Right lobe of liver (tissue), 6 donors: ENCODE measurements around the gene MON1A. TPM values are rescaled to one million over a fixed set of nuclear protein-coding genes. Genes with fewer than 3 reads are reported as not detected.

Experiments
- ATAC-seq, 4 donors: fragments of 200-7000 bp; cut with Tn5 transposase; one replicate each; pipeline ENCODE4 v1.9.1; 2020; ENCODE audit warnings: mild to moderate bottlenecking in 4 of 4, moderate library complexity in 4 of 4
- DNase-seq, 3 donors: peaks; one replicate each; pipeline ENCODE4 v3.0.0-alpha.2; 2020
- H3K27ac ChIP-seq, 3 donors: fragments of 200-600 bp; one replicate each; pipeline ENCODE4 v1.8.0; 2022
- H3K27me3 ChIP-seq, 2 donors: fragments of 200-600 bp; one replicate each; pipeline ENCODE4 v1.8.0; 2022
- H3K36me3 ChIP-seq, 4 donors: fragments of 200-600 bp; sonication (generic) in 1 of 4; one replicate each; pipeline versions ENCODE4 v1.5.1 to v1.8.0; 2017 to 2022; ENCODE audit warnings: control low read depth in 1 of 4
- H3K4me1 ChIP-seq, 4 donors: fragments of 200-600 bp; sonication (generic) in 1 of 4; one replicate each; pipeline versions ENCODE4 v1.5.1 to v1.8.0; 2017 to 2022; ENCODE audit warnings: control low read depth in 1 of 4
- H3K4me3 ChIP-seq, 3 donors: fragments of 200-600 bp; one replicate each; pipeline ENCODE4 v1.8.0; 2022
- H3K9me3 ChIP-seq, 4 donors: fragments of 200-600 bp; sonication (generic) in 1 of 4; one replicate each; pipeline versions ENCODE4 v1.5.1 to v1.8.0; 2017 to 2022; ENCODE audit warnings: control low read depth in 1 of 4
- POLR2A ChIP-seq: fragments of 450-650 bp; IDR thresholded peaks from one replicate; pipeline ENCODE4 v1.6.1; 2017; ENCODE audit warnings: antibody characterized with exemption, mild to moderate bottlenecking
- WGBS: methylation state at CpG from one replicate; pipeline ENCODE4 v1.1.6; 2018; ENCODE audit warnings: low coverage, low lambda C conversion rate; ENCODE audit not compliant: insufficient coverage; ENCODE audit errors: missing lambda C conversion rate; 5-methylcytosine and 5-hydroxymethylcytosine counted together
- intact Hi-C, 2 donors: fragments of 100-400 bp; cut with DNase I; formaldehyde crosslinking; loops; one replicate each; pipeline versions ENCODE4 v1.11.2 to v1.14.1; 2022
- total RNA-seq, 6 experiments: library from RNA; depleted of rRNA in 2 of 6; stranded (reverse); fragments of >200 nt in 2 of 6; fragmentation: NEBNext Ultra II Directional in 3 of 6; extraction: Animal tissue kit (Norgen Biotek cat#: 25700) in 3 of 6; gene quantifications; one replicate each; pipeline versions ENCODE4 v1.1.0 to v1.2.4, GENCODE V29; 2016 to 2023
- TF ChIP-seq, protein P1 (sequence below), 4 donors: fragments of 200-600 bp in 3 of 4; fragments of 450-650 bp in 1 of 4; IDR thresholded peaks; one replicate each; pipeline versions ENCODE4 v1.5.1 to v1.8.0; 2016 to 2022; ENCODE audit warnings: antibody characterized with exemption in 4 of 4, mild to moderate bottlenecking in 2 of 4
- donor health status: DM: no; HTN: yes; CAD: no.
- donor health status: DM: no; HTN: no; CAD: no.
- donor health status: DM: no; HTN: no; CAD: no.
- donor health status: DM: no; HTN: yes; CAD: no.
- donor health status: DM: no; HTN: yes; CAD: no.

MON1A gene
- total RNA-seq, 6 experiments from 2014 or later: 5.4 to 14.2 (median 7.5) TPM

- Histone ChIP-seq H3K27ac (no peak overlapping the region), H3K36me3 (peaks cover 0 to 10% (median 5%) of the 10 kb centered on the region in 4 donors)
- WGBS: 73% methylated on average over 5 of the region's 6 CpGs
Observed at GRCh38 chr3:49967291-49967690, 37.7 kb upstream of the MON1A start.

DNA sequence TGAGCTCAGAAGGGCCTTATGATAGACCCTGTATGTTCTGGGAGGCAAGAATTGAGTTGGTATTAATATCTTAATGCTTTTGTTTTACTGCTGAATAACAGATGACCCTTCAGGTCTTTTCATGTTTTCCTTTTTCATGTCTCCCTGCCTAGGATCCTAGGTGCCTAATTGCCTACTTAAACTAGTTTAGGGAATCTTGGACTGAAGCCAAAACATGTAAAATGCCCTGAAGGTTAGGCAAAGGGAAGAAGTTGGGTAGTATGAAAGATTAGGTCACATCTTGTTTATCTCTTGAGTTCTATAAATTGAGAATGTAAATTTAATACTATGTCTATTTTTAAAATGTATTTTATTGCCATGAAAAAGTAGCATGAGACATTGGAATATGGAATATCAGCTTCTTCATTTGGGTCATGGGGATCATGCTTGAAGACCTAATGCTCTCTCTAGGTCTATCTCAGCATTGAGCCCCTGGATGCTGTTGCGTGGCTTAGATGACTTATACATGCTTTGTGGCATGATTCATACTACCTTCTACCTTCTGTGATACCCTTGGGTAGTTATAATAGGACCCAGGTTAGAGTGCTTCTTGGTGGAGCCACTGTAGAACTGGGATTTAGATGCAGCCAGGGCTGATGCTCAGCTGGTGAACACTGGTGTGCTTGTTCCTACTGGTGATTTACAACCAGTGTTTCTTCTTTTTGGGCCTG is 36.8 kb upstream of the MON1A start:
- TF ChIP-seq, protein P1, sequence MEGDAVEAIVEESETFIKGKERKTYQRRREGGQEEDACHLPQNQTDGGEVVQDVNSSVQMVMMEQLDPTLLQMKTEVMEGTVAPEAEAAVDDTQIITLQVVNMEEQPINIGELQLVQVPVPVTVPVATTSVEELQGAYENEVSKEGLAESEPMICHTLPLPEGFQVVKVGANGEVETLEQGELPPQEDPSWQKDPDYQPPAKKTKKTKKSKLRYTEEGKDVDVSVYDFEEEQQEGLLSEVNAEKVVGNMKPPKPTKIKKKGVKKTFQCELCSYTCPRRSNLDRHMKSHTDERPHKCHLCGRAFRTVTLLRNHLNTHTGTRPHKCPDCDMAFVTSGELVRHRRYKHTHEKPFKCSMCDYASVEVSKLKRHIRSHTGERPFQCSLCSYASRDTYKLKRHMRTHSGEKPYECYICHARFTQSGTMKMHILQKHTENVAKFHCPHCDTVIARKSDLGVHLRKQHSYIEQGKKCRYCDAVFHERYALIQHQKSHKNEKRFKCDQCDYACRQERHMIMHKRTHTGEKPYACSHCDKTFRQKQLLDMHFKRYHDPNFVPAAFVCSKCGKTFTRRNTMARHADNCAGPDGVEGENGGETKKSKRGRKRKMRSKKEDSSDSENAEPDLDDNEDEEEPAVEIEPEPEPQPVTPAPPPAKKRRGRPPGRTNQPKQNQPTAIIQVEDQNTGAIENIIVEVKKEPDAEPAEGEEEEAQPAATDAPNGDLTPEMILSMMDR (IDR thresholded peaks at IDR 0.05): no peak
- TF ChIP-seq POLR2A: no peak
- ATAC-seq (no peak), DNase-seq (no peak)
- Histone ChIP-seq H3K27ac (no peak overlapping the region), H3K9me3 (no peaks in the 10 kb centered on the region), H3K4me1 (no peaks in the 10 kb centered on the region), H3K4me3 (no peak overlapping the region), H3K27me3 (no peaks in the 10 kb centered on the region), H3K36me3 (peaks cover 0 to 10% (median 5%) of the 10 kb centered on the region in 4 donors)
- 100% methylated on average over 1 of the region's 1 CpG for WGBS
- intact Hi-C loops: no loop called here

More at GRCh38 chr3:49967291-49967690, 37.7 kb upstream of the MON1A start:
- intact Hi-C loops: no loop called here
- Histone ChIP-seq H3K4me3 (no peak overlapping the region), H3K27me3 (no peaks in the 10 kb centered on the region), H3K9me3 (no peaks in the 10 kb centered on the region), H3K4me1 (peaks cover 0 to 4% (median 2%) of the 10 kb centered on the region in 4 donors)
- TF ChIP-seq POLR2A: no peak
- TF ChIP-seq, protein P1 (IDR thresholded peaks at IDR 0.05): no peak
- ATAC-seq (no peak), DNase-seq (no peak)

DNA sequence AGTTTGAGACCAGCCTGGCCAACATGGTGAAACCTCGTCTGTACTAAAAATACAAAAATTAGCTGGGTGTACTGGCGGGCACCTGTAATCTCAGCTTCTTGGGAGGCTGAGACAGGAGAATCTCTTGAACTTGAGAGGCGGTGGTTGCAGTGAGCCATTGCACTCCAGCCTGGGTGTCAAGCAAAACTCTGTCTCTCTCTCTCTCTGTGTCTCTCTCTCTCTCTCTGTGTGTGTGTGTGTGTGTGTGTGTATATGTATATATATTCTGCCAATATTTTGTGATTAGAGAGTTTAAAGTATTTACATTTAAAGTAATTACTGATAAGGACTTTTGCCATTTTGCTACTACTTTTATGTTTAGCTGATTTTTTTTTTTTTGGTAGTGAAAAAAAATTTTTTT is 26.0 kb upstream of the MON1A start:
- Histone ChIP-seq H3K36me3 (no peaks in the 10 kb centered on the region), H3K9me3 (no peaks in the 10 kb centered on the region), H3K27ac (no peak overlapping the region), H3K27me3 (no peaks in the 10 kb centered on the region), H3K4me1 (peaks cover 0 to 10% (median 0%) of the 10 kb centered on the region in 4 donors), H3K4me3 (no peak overlapping the region)
- no peak for DNase-seq
- 70% methylated on average over 2 of the region's 3 CpGs for WGBS
- no peak for ATAC-seq
- intact Hi-C loops: no loop called here
- no peak for TF ChIP-seq POLR2A
- TF ChIP-seq, protein P1 (IDR thresholded peaks at IDR 0.05): no peak

- Histone ChIP-seq H3K36me3 (no peaks in the 10 kb centered on the region), H3K9me3 (no peaks in the 10 kb centered on the region), H3K4me3 (no peak overlapping the region), H3K4me1 (peaks cover 0 to 10% (median 3%) of the 10 kb centered on the region in 4 donors), H3K27me3 (no peaks in the 10 kb centered on the region), H3K27ac (no peak overlapping the region)
- intact Hi-C loops: no loop called here
- ATAC-seq (no peak), DNase-seq (no peak)
- no peak for TF ChIP-seq POLR2A
- TF ChIP-seq, protein P1 (IDR thresholded peaks at IDR 0.05): no peak
- WGBS: 94% methylated on average over 6 of the region's 6 CpGs
Observed at GRCh38 chr3:49952924-49953323, 23.3 kb upstream of the MON1A start.
